KBM-7 (cell line): ENCODE measurements around the gene SOD1.
"Not testable (repeated sequence)": the region's sequence is repeated elsewhere in the genome, so short reads cannot be mapped to it uniquely, and the experiment has no call there.

Experiments used
- DNase-seq: peaks from one replicate; pipeline ENCODE4 v3.0.0-alpha.2; 2015
- in situ Hi-C: fragments of 300-500 bp; cut with MboI; formaldehyde crosslinking; loops from 2 replicates; pipeline ENCODE4 v1.14.3; 2020; ENCODE audit warnings: low sequenced_read_pairs, low pct_unique_long_range_greater_than_20kb, mixed read lengths

SOD1 gene

GRCh38 chr21:31659536-31660258 is at the start of gene SOD1:
TSS of gene SOD1 (plus strand) at chr21:31659693. CDS start at chr21:31659770, 77 bp downstream.
- in situ Hi-C loops = no loop called here

DNA sequence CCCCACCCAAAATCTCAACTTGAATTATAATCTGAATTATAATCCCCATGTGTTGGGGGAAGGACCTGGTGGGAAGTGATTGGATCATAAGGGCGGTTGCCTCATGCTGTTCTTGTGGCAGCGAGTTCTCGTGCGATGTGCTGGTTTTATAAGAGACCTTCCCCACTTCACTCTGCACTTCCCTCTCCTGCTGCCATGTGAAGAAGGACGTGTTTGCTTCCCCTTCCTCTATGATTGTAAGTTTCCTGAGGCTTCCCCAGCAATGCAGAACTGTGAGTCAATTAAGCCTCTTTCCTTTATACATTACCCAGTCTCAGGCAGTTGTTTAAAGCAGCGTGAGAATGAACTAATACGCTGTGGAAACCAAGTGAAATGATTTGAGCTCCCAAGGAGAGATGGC is 48.0 kb upstream of the SOD1 start:
- DNase-seq = no peak
- in situ Hi-C loops = no loop called here

More at GRCh38 chr21:31659536-31660258, at the start of gene SOD1:
- DNase-seq = peak; percentile 93

DNA sequence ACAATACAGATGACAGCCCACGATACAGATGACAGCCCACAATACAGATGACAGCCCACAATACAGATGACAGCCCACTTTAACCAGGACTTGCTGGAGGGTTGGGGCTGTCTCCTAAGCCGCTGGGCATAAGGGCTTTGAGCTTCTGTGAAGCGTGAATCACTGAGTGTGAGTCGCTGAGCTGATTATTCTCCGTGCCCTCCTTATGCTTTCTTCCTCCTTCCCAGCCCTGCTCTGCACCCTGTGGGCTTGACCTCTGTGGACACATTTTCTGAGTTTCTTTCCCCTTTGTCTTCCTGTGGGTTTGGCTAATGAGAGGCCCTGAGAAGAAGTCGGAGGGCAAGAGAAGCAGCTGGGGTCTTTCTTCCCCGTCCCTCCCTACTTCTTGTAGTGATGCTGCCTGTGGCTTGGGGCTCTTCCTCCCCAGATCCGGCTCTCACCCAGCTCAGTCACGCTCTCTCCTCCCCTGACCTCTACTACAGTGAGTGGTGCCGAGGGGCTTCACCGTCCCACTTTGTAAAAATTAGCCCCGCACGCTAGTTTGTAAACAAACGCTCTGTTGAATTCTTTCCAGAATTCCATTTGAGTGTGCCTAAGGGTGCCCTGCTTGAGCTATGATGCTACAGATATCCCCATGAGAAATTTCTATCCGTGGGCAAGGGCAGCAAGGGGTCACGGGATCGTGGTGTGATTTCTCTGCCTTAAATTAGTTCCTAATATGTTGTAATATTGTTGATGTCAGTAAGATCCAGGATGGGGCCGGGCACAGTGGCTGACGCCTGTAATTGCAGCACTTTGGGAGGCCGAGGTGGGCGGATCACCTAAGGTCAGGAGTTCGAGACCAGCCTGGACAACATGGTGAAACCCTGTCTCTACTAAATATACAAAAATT is 46.4 kb upstream of the SOD1 start:
- peak; percentile 18 for DNase-seq
- in situ Hi-C loops = no loop called here

- in situ Hi-C loops = no loop called here
- no peak for DNase-seq
These were observed 44.8 kb upstream of the SOD1 start for GRCh38 chr21:31614705-31615104.

GRCh38 chr21:31616216-31616615 is 43.3 kb upstream of the SOD1 start:
- no peak for DNase-seq
- in situ Hi-C loops = no loop called here

DNA sequence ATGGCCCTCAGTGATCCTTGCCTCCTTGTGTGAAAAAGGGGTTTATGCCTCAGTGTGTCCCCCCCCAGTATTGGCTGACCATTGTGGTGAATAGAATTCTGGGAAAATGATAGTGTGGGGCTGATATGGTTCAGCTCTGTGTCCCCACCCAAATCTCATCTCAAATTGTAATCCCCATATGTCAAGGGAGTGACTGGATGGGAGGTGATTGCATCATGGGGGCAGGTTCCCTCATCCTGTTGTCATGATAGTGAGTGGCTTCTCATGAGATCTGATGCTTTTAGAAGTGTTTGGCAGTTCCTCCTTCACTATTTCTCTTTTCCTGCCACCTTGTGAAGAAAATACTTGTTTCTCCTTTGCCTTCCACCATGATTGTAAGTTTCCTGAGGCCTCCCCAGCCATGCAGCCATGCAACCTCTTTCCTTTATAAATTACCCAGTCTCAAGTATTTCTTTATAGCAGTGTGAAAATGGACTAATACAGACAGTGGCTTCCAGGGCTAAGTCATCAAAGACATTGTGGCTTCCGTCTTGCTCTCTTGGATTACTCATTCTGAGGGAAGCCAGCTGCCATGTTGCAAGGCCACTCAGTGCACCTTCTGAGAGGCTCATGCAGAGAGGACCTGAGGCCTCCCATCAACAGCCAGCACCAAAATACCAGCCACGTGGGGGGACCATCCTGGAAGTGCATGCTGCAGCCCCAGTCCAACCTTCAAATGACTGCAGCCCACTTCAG is 40.6 kb upstream of the SOD1 start:
- in situ Hi-C loops = no loop called here

DNA sequence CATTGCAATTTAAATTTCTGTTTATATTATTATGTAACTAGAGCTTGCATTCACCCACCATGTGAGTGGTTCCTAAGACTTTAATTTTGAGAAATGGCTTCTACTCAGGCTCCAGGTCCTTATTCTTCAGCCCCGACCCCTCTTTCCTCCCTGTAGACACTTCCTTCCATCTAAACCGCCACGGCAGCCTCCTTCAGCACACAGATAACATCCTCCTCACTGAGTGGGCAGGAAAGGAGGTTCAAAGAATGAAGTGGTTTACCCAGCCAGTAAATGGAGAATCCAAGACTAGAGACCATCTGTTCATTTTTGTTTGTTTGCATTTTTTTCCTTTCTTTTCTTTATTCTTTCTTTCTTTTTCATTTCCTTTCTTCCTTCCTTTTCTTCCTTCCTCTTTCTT is 37.1 kb upstream of the SOD1 start:
- in situ Hi-C loops = no loop called here
- no peak for DNase-seq

More for the DNA sequence above, 40.6 kb upstream of the SOD1 start:
- no peak for DNase-seq

- DNase-seq = no peak
- in situ Hi-C loops = no loop called here
These were observed 35.8 kb upstream of the SOD1 start for GRCh38 chr21:31623664-31624063.

GRCh38 chr21:31624181-31624580 is 35.3 kb upstream of the SOD1 start:
- DNase-seq = no peak
- in situ Hi-C loops = no loop called here

DNA sequence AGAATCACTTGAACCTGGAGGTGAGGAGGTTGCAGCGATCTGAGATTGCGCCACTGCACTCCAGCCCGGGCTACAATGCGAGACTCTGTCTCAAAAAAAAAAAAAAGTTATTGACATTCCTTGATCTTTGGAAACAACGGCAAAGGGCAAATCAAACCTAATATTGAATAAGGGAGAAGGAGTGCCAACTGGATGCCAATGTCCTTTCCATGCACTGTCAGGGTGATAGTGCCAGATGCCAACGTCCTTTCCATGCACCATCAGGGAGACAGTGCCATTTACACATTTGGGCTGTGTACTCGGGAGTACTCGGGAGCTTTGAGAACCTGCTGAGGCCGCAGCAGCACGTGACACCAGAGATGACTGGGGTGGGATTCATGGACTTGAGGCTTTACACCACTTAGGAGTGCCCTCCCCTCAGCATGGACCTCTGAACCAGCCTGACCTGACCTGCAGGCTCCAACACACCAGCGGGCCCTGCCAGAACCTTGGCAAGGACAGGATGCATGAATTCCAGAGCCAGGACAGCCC is 34.5 kb upstream of the SOD1 start:
- in situ Hi-C loops = no loop called here
- DNase-seq = no peak

DNA sequence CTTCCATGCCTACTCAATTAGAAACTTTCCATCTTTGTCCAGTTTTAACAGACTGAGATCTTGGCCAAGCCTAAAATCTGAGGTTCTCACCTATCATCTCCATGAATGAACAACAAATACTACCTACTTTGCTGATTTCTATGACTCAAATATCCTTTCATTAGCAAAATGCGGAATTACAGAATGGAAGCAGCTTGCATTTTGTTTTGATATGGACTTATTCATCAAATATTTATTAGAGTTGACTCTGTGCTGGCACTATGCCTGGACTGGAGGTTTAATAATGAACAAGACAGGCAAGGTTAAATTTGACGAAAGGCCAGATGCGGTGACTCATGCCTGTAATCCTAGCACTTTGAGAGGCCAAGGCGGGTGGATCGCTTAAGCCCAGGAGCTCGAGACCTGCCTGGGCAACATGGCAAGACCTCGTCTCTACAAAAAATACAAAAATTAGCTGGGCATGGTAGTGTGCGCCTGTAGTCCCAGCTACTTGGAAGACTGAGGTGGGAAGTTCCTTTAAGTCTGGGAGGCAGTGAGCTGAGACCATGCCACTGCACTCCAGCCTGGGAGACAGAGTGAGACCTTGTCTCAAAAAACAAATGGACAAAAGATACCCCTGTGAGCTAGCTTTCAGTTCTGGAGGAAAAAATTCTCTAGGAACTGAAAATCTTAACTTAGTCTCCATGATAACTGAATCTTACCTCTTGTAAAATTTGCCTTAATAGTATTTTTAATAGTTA is 29.4 kb upstream of the SOD1 start:
- in situ Hi-C loops = no loop called here
- DNase-seq = no peak

DNA sequence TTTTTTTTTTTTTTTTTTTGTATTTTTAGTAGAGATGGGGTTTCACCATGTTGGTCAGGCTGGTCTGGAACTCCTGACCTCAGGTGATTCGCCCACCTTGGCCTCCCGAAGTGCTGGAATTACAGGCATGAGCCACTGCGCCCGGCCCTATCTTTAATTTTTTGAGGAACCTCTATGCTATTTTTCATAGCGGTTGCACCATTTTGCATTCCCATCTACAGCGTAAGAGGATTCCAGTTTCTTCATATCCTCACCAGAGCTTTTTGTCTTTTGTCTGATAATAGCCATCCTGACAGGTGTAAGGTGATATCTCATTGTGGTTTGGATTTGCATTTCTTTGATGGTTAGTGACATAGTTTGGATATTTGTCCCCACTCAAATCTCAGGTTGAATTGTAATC is 27.6 kb upstream of the SOD1 start:
- in situ Hi-C loops = not testable (repeated sequence)

GRCh38 chr21:31634993-31635392 is 24.5 kb upstream of the SOD1 start:
- DNase-seq = no peak
- in situ Hi-C loops = no loop called here

More for the DNA sequence above, 27.6 kb upstream of the SOD1 start:
- not testable (repeated sequence) for DNase-seq

DNA sequence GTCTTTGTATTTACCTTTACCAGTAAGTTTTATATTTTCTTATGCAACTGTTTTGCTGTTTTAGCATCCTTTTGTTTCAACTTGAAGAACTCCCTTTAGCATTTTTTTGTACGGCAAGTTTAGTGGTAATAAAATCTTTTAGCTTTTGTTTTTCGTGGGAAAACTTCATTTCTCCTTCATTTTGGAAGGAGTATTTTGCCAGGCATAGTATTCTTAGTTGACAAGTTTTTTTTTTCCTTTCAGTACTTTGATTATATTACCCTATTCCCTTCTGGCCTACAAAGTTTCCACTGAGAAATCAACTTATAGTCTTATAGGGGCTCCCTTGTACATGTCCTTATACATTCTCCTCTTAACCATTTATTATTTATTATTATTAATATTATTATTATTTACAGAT is 22.6 kb upstream of the SOD1 start:
- DNase-seq = no peak
- in situ Hi-C loops = no loop called here

GRCh38 chr21:31641416-31641922 is 18.0 kb upstream of the SOD1 start:
- in situ Hi-C loops = no loop called here
- DNase-seq = no peak

GRCh38 chr21:31644643-31645042 is 14.8 kb upstream of the SOD1 start:
- no peak for DNase-seq
- in situ Hi-C loops = no loop called here

GRCh38 chr21:31647650-31648049 is 11.8 kb upstream of the SOD1 start:
- DNase-seq = no peak
- in situ Hi-C loops = no loop called here

DNA sequence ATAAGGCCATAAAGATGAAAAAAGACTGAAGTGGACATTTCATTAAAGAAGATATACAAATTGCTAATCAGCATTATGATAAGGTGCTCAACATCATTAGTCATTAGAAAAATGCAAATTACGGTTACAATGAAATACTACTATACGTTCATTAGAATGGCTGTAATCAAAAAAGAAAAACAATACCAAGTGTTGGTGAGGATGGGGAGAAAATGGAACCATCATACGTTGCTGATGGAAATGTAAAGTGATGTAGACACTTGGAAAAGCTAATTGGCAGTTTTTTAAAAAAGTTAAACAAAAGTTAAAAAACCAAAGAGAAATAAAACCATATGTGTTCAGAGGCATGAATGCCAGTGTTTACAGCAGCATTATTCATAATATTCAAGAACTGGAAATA is 8.6 kb upstream of the SOD1 start:
- no peak for DNase-seq
- in situ Hi-C loops = no loop called here

- DNase-seq, in situ Hi-C loops: not testable (repeated sequence)
These were observed 8.0 kb upstream of the SOD1 start for GRCh38 chr21:31651491-31651890.
